GM12873 (cell line): Measurements from ENCODE around the gene ARHGAP26.

Experiments
- CTCF ChIP-seq: IDR thresholded peaks from 2 replicates; pipeline ENCODE4 v1.5.1; 2012; ENCODE audit warnings: low read depth, mild to moderate bottlenecking, moderate library complexity, low read length, control low read depth; ENCODE audit not compliant: insufficient read depth; ENCODE audit errors: missing control alignments

ARHGAP26 gene

GRCh38 chr5:143050183-143050582, 280.0 kb downstream of the ARHGAP26 start:
- no peak for TF ChIP-seq CTCF

- no peak for TF ChIP-seq CTCF
Measured at GRCh38 chr5:143051244-143052058, 281.3 kb downstream of the ARHGAP26 start.

- TF ChIP-seq CTCF: no peak
Measured at GRCh38 chr5:143052967-143053682, 282.9 kb downstream of the ARHGAP26 start.

GRCh38 chr5:143053780-143054179, 283.6 kb downstream of the ARHGAP26 start:
- TF ChIP-seq CTCF: no peak

GRCh38 chr5:143054480-143054941, 284.3 kb downstream of the ARHGAP26 start:
- TF ChIP-seq CTCF: no peak

GRCh38 chr5:143055596-143056338, 285.6 kb downstream of the ARHGAP26 start:
- no peak for TF ChIP-seq CTCF

- TF ChIP-seq CTCF: no peak
Measured at GRCh38 chr5:143056339-143056704, 286.1 kb downstream of the ARHGAP26 start.
